HG03103 (cell line): ENCODE data around the gene SMIM36.
"Not testable (repeated sequence)": the region's sequence is repeated elsewhere in the genome, so short reads cannot be mapped to it uniquely, and the experiment has no call there.

Experiments
- ATAC-seq: cut with Tn5 transposase; IDR thresholded peaks from one replicate; pipeline ENCODE4 v1.9.1; 2021; ENCODE audit warnings: low read depth; ENCODE audit not compliant: unreplicated experiment

SMIM36 gene

GRCh38 chr17:55510986-55511721 lies at the start of gene SMIM36:
Gene SMIM36, minus strand, starts transcription at chr17:55511452.
- no peak for ATAC-seq

DNA sequence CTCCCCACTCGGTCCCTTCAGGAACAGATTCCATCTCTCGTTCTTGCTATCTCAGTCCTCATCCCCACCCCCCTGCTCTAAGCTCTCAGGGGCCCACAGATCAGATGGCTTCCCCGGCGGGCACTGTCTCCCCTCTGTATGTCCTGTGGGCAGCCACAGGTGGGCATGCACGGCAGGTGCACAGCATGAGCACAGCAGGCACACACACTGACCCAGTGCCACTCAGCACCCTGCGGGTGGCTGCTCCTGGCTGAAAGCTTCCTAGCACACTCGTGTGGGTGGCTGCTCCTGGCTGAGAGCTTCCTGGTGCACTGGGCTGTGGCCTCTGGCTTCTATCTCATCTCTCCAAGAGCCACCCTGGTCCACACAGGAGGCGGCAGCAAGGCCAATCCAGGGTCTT lies 44.5 kb upstream of the SMIM36 start:
- no peak for ATAC-seq

DNA sequence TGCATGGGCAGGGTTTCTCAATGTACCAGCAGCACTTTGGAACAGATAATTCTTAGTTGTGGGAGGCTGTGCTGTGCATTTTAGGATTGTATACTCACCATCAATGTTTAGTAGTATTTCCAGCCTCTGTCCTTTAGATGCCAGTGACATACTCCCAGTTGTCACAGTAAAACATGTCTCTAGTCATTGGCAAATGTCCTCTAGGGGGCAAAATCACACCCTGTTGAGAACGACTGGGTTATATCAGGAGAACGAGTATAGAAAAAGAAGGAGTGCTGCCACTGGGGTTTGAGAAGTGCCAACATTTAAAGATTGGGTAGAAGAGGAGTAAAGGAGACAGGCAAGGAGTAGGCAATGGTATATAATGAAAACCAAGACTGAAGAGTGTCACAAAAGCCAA lies 37.9 kb upstream of the SMIM36 start:
- ATAC-seq = no peak

DNA sequence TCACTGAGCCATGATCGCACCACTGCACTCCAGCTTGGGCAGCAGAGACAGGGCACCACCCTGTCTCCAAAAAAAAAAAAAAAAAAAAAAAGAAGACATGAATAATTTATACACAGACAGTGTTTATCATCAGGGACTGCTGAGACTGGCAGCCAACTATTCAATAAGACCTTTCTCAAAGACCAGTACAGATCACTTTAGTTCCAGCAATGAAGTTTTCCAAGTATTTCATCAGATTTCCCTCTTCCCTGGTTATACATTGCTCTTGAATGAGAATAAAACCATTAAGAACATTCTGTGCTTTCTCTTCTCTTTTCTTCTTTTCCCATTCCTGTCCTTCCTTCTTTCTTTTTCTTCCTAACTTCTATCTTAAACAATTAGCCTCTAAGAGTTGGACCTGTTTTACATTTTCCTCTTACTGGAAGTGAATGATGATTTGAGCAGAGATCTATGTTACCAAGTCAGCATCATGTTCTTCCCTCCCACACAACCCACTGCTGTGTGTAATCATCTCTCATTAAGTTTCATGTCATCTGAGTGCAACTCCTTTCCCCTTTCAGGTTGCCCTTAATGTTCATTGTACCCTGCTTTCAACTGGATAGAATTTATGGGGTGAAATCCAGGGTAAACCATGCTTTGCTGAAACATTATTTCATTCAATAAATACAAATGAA lies 35.9 kb upstream of the SMIM36 start:
- ATAC-seq = no peak

- no peak for ATAC-seq
These were observed 35.2 kb upstream of the SMIM36 start for GRCh38 chr17:55546481-55546880.

GRCh38 chr17:55545806-55546205 lies 34.6 kb upstream of the SMIM36 start:
- no peak for ATAC-seq

- ATAC-seq = no peak
These were observed 32.5 kb upstream of the SMIM36 start for GRCh38 chr17:55543709-55544108.

DNA sequence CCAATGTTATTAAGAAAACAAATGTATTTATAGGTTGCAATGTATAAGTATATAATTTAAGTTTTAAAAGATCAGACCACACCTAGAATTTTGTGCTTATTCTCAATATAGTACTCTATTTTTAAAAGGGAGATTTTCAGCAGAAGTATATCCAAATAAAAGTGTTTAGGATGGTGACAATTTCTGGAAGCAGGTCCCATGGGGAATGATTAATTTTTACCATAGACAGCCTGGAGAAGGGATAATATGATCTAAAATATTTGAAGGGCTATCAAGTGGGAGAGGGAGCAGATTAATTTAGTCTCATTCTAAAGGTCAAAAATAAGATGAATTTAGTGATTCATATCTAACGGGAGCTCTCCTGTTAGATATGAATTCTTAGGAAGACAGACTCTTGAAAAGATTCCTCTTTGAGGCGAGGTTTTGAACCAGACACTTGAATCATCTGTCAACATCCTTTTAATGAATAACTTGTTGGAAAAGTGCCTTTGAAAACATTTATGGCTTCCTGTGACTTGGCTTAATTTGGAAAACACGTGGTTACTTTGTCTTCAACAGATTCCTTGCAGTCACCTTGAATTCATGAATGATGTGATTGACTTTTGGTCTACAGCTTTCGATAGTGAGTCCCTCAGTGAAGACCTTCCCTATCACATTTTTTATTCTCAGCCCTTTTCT lies 29.3 kb upstream of the SMIM36 start:
- no peak for ATAC-seq

DNA sequence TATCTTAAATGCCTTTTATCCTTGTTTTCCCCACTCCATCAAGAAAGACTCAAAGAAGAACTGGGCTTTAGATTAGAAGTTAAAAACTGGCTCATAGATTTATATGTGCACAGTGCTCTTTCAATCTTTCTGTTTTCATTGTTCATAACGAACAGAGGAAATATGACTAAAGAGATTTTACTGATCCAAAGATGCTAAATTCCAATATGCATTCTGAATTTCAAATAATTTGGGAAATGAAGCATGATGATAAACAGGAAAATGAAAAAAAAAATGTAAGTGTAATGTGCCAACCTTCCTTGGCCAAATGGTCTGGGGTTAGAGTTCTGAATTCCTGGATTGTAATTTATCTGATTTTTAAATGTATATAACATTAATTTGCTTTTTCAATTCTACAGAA lies 25.0 kb upstream of the SMIM36 start:
- ATAC-seq = no peak

- no peak for ATAC-seq
These were observed 22.4 kb upstream of the SMIM36 start for GRCh38 chr17:55533608-55534007.

- no peak for ATAC-seq
These were observed 21.4 kb upstream of the SMIM36 start for GRCh38 chr17:55532670-55533069.

- ATAC-seq = no peak
These were observed 19.9 kb upstream of the SMIM36 start for GRCh38 chr17:55531053-55531728.

- no peak for ATAC-seq
These were observed 18.8 kb upstream of the SMIM36 start for GRCh38 chr17:55530064-55530463.

DNA sequence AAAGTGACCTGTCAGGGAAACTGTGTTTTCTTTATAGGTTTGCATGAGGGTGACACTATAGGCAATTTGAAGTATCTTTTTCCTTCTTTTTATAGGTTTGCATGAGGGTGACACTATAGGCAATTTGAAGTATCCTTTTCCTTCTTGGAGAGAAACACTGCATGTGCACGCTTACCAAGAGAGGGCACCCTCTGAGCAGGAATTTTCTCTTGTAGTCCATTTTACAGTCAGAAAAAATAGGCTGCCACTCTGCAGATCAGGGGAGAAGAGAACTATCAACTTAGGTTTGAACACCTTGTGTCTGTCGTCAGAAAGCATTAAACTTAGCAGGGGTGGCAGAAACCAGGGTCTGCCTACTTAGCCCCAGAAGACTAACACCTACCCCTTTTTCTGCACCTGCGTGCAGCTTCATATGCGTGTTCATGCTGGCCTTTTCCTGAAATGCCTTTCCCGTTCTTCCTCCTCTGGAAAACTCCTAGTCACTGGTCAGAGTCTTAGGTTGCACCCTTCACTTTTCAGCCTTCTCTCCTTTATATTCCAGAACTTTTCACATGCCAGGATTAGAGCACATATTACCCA lies 16.4 kb upstream of the SMIM36 start:
- ATAC-seq = no peak

DNA sequence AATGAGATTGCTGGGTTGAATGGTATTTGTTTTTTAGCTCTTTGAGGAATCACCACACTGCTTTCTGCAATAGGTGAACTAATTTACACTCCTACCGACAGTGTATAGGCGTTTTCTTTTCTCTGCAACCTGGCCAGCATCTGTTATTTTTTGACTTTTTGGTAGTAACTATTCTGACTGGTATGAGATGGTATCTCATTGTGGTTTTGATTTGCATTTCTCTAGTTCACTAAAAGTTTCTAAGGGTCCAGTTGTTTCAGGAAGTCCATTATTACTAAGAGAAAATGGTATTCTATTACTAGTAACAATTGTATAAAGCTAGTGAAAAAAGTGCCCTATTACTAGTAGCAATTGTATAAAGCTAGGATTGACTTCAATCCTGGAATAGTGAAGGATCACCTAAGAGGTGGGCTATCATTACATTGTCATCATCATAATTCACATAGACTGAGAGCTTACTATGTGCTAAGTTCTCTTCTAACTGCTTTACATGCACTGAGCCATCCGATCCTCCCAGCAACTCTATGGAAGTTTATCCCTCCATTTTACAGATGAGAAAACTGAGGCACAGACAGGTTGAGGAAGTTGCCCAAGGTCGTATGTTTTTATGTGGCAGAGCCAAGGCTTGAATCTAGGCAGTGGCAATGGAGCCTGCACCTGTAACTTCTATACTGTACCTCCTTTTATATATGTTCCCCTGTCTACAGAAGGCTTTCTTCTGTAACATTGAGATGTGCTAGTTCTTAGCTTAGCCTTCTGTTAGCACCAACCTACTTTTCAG lies 13.4 kb upstream of the SMIM36 start:
- peak; percentile 49 for ATAC-seq

- ATAC-seq = not testable (repeated sequence)
These were observed 11.8 kb upstream of the SMIM36 start for GRCh38 chr17:55523032-55523431.

GRCh38 chr17:55521186-55521585 lies 9.9 kb upstream of the SMIM36 start:
- no peak for ATAC-seq

- no peak for ATAC-seq
These were observed 9.2 kb upstream of the SMIM36 start for GRCh38 chr17:55520402-55520801.

DNA sequence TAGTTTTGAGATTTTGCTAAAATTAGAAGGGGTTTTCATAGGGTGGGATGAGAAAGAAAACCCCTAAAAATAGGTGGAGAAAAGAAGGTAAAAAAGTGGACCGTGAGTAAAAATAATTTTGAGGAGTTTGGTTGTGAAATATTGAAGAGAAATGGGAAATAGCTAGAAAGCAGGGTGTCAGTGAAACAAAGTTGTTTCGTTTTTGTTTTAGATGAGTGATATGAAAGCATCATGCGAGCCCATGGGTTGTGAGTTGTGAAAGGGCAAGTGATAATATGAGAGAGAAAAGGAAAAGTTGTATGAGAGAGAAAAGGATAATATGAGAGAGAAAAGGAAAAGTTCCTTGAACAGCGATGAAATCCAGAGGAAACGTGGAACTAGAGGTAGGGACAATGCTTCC lies 7.3 kb upstream of the SMIM36 start:
- no peak for ATAC-seq
